PC-9 (cell line): ENCODE measurements around the gene CCL4. TPM values are rescaled to one million over a fixed set of nuclear protein-coding genes. Genes with fewer than 3 reads are reported as not detected.
"Not testable (repeated sequence)": the region's sequence is repeated elsewhere in the genome, so short reads cannot be mapped to it uniquely, and the experiment has no call there.

Experiments used
- BruUV-seq: library from RNA; stranded (reverse); fragments of 400-500 nt; replicated peaks from 2 replicates; lab custom pipeline; 2021; lab: Mats Ljungman, UMichigan
- CTCF ChIA-PET: fragments of 300-600 bp; sonication (Branson Sonifier 250); formaldehyde crosslinking; loops from one replicate; lab custom pipeline; 2022; ENCODE audit warnings: antibody characterized with exemption; lab: Charles Lee
- POLR2A ChIA-PET: fragments of 300-600 bp; sonication (Branson Sonifier 250); formaldehyde crosslinking; loops from one replicate; lab custom pipeline; 2022; ENCODE audit warnings: antibody characterized with exemption; ENCODE audit not compliant: unreplicated experiment; lab: Charles Lee
- DNase-seq, 2 experiments: peaks; one replicate each; pipeline versions ENCODE4 v3.0.0 to v3.0.0-alpha.2; 2015 to 2022; ENCODE audit warnings: mixed read lengths in 1 of 2
- H2AFZ ChIP-seq: fragments of 200-600 bp; sonication (generic); 2 replicates; pipeline ENCODE4 v1.8.1; 2017; ENCODE audit warnings: antibody characterized with exemption
- H3F3A ChIP-seq: fragments of 200-600 bp; sonication (generic); 2 replicates; pipeline ENCODE4 v1.8.1; 2017; ENCODE audit warnings: antibody characterized with exemption, mild to moderate bottlenecking, low read depth; ENCODE audit not compliant: insufficient read depth
- H3K27ac ChIP-seq: fragments of 200-600 bp; sonication (generic); 2 replicates; pipeline ENCODE4 v1.6.1; 2016; ENCODE audit warnings: mixed run types
- H3K27me3 ChIP-seq: fragments of 200-600 bp; sonication (generic); 2 replicates; pipeline ENCODE4 v1.6.1; 2016; ENCODE audit warnings: low read depth, mixed run types; ENCODE audit not compliant: insufficient read depth
- H3K36me3 ChIP-seq: fragments of 200-600 bp; sonication (generic); 2 replicates; pipeline ENCODE4 v1.6.1; 2016; ENCODE audit warnings: low read depth, mixed run types
- H3K4me1 ChIP-seq: fragments of 200-600 bp; sonication (generic); replicated peaks from 2 replicates; pipeline ENCODE4 v1.6.1; 2016; ENCODE audit warnings: mixed run types; ENCODE audit not compliant: insufficient read depth
- H3K4me2 ChIP-seq: fragments of 200-600 bp; sonication (generic); 2 replicates; pipeline ENCODE4 v1.6.1; 2017; ENCODE audit warnings: mixed run types
- H3K4me3 ChIP-seq: fragments of 200-600 bp; sonication (generic); 2 replicates; pipeline ENCODE4 v1.6.1; 2016; ENCODE audit warnings: mixed run types
- H3K79me2 ChIP-seq: fragments of 200-600 bp; sonication (generic); 2 replicates; pipeline ENCODE4 v1.6.1; 2017; ENCODE audit warnings: low read depth, mixed run types
- H3K9me2 ChIP-seq: fragments of 200-600 bp; sonication (generic); 2 replicates; pipeline ENCODE4 v1.8.1; 2017; ENCODE audit warnings: mild to moderate bottlenecking; ENCODE audit not compliant: insufficient read depth
- H3K9me3 ChIP-seq: fragments of 200-600 bp; sonication (generic); 2 replicates; pipeline ENCODE4 v1.8.1; 2016; ENCODE audit warnings: low read depth; ENCODE audit not compliant: insufficient read depth
- H4K20me1 ChIP-seq: fragments of 200-600 bp; sonication (generic); 2 replicates; pipeline ENCODE4 v1.8.1; 2017; ENCODE audit not compliant: insufficient read depth
- CTCF ChIP-seq: fragments of 200-600 bp; sonication (generic); conservative IDR thresholded peaks from 2 replicates; pipeline ENCODE4 v1.6.1; 2017; ENCODE audit warnings: mixed run types, antibody characterized with exemption, mild to moderate bottlenecking, moderate library complexity
- EZH2 ChIP-seq: fragments of 200-600 bp; sonication (generic); IDR thresholded peaks from 2 replicates; pipeline ENCODE4 v1.8.0; 2017; ENCODE audit warnings: antibody characterized with exemption, low read depth
- intact Hi-C: fragments of 100-400 bp; cut with micrococcal nuclease; formaldehyde crosslinking; loops from one replicate; pipeline ENCODE4 v1.10.0; 2022; ENCODE audit not compliant: unreplicated experiment
- total RNA-seq: library from RNA; stranded (reverse); gene quantifications from 2 replicates; pipeline ENCODE4 v1.2.3, GENCODE V29; 2021

CCL4 gene
- total RNA-seq, 1 experiment from 2014 or later = not detected

- Histone ChIP-seq H3K4me1 (no peaks in the 10 kb centered on the region), H3K4me3 (no peak overlapping the region), H4K20me1 (no peaks in the 10 kb centered on the region), H3K27me3 (peaks cover 42% of the 10 kb centered on the region), H3K27ac (no peak overlapping the region), H3K9me3 (no peaks in the 10 kb centered on the region), H3K4me2 (no peak overlapping the region), H3K9me2 (no peaks in the 10 kb centered on the region), H3K79me2 (no peaks in the 10 kb centered on the region), H3K36me3 (no peaks in the 10 kb centered on the region), H2AFZ (no peak overlapping the region), H3F3A (no peaks in the 10 kb centered on the region)
- no peak for TF ChIP-seq EZH2
- TF ChIP-seq CTCF = no peak
- no TSS peak for BruUV-seq
- intact Hi-C loops = no loop called here
- no peak for DNase-seq
- ChIA-PET CTCF (no interaction called here), POLR2A (no interaction called here)
Observed at GRCh38 chr17:36085765-36086164, 17.9 kb upstream of the CCL4 start.

- no peak for DNase-seq
- no peaks in the 10 kb centered on the region for H3K9me3 ChIP-seq
- no peaks in the 10 kb centered on the region for H3K9me2 ChIP-seq
- ChIA-PET POLR2A (no interaction called here), CTCF (no interaction called here)
- no TSS peak for BruUV-seq
- no peak for TF ChIP-seq CTCF
- no peak for TF ChIP-seq EZH2
- H3K4me3 ChIP-seq = no peak overlapping the region
- H3K36me3 ChIP-seq = no peaks in the 10 kb centered on the region
- no peak overlapping the region for H2AFZ ChIP-seq
- H3K4me1 ChIP-seq = no peaks in the 10 kb centered on the region
- no peak overlapping the region for H3K4me2 ChIP-seq
- no peak overlapping the region for H3K27ac ChIP-seq
- H3F3A ChIP-seq = no peaks in the 10 kb centered on the region
- H3K79me2 ChIP-seq = no peaks in the 10 kb centered on the region
- intact Hi-C loops = no loop called here
- no peaks in the 10 kb centered on the region for H4K20me1 ChIP-seq
- peaks cover 50% of the 10 kb centered on the region for H3K27me3 ChIP-seq
Observed at GRCh38 chr17:36086791-36087190, 16.8 kb upstream of the CCL4 start.

- peaks cover 54% of the 10 kb centered on the region for H3K27me3 ChIP-seq
- H3K27ac ChIP-seq, H3K79me2 ChIP-seq, BruUV-seq, CTCF ChIA-PET, H3F3A ChIP-seq, H2AFZ ChIP-seq, DNase-seq, H3K4me2 ChIP-seq, intact Hi-C loops, H3K9me3 ChIP-seq, H3K4me1 ChIP-seq, H3K4me3 ChIP-seq, POLR2A ChIA-PET, H3K36me3 ChIP-seq, H4K20me1 ChIP-seq, H3K9me2 ChIP-seq: not testable (repeated sequence)
Observed at GRCh38 chr17:36087471-36087870, 16.2 kb upstream of the CCL4 start.

- intact Hi-C loops, H3K79me2 ChIP-seq, H3F3A ChIP-seq, H4K20me1 ChIP-seq, POLR2A ChIA-PET, H3K9me3 ChIP-seq, H3K27ac ChIP-seq, H3K4me1 ChIP-seq, CTCF ChIA-PET, H3K4me3 ChIP-seq, BruUV-seq, H3K4me2 ChIP-seq, H3K9me2 ChIP-seq, H3K36me3 ChIP-seq, DNase-seq, H2AFZ ChIP-seq: not testable (repeated sequence)
- peaks cover 52% of the 10 kb centered on the region for H3K27me3 ChIP-seq
Observed at GRCh38 chr17:36087897-36088572, 15.6 kb upstream of the CCL4 start.
